Upper lobe of right lung (tissue), 1 donor: ENCODE measurements around the gene CNTNAP2. TPM values are rescaled to one million over a fixed set of nuclear protein-coding genes. Genes with fewer than 3 reads are reported as not detected.
A peak's percentile ranks its signal among the peaks of the same experiment; 100 is the strongest.

Experiments
- ATAC-seq: fragments of 200-7000 bp; cut with Tn5 transposase; one replicate; pipeline ENCODE4 v1.9.1; 2020; ENCODE audit warnings: mild to moderate bottlenecking, moderate library complexity
- DNase-seq: peaks from one replicate; pipeline ENCODE4 v3.0.0-alpha.2; 2020
- H3K27ac ChIP-seq: fragments of 200-600 bp; one replicate; pipeline ENCODE4 v1.8.0; 2022
- H3K27me3 ChIP-seq: fragments of 200-600 bp; one replicate; pipeline ENCODE4 v1.8.0; 2022; ENCODE audit warnings: mild to moderate bottlenecking
- H3K36me3 ChIP-seq: fragments of 200-600 bp; one replicate; pipeline ENCODE4 v1.8.0; 2022
- H3K4me1 ChIP-seq: fragments of 200-600 bp; one replicate; pipeline ENCODE4 v1.8.0; 2022
- H3K4me3 ChIP-seq: fragments of 200-600 bp; one replicate; pipeline ENCODE4 v1.8.0; 2022; ENCODE audit warnings: mild to moderate bottlenecking
- H3K9me3 ChIP-seq: fragments of 200-600 bp; one replicate; pipeline ENCODE4 v1.8.0; 2022
- CTCF ChIP-seq: fragments of 200-600 bp; IDR thresholded peaks from one replicate; pipeline ENCODE4 v1.8.0; 2022; ENCODE audit warnings: antibody characterized with exemption
- intact Hi-C: fragments of 100-400 bp; cut with DNase I; formaldehyde crosslinking; loops from one replicate; pipeline ENCODE4 v1.11.0; 2022
- total RNA-seq: library from RNA; stranded (reverse); fragmentation: NEBNext Ultra II Directional; extraction: Animal tissue kit (Norgen Biotek cat#: 25700); gene quantifications from one replicate; pipeline ENCODE4 v1.2.1, GENCODE V29; 2021
- donor health status: DM: no; HTN: yes; CAD: no; lungs with severe emphysema.

The CNTNAP2 gene
- total RNA-seq, 1 donor from 2014 or later = 0.41 TPM

- ATAC-seq (no peak), DNase-seq (no peak)
- H3K9me3 ChIP-seq = no peaks in the 10 kb centered on the region
- TF ChIP-seq CTCF = no peak
- H3K4me3 ChIP-seq = no peak overlapping the region
- no peaks in the 10 kb centered on the region for H3K4me1 ChIP-seq
- no peaks in the 10 kb centered on the region for H3K27me3 ChIP-seq
- no peaks in the 10 kb centered on the region for H3K36me3 ChIP-seq
- intact Hi-C loops = no loop called here
- no peak overlapping the region for H3K27ac ChIP-seq
These were observed 1991.8 kb downstream of the CNTNAP2 start for GRCh38 chr7:148108381-148108780.

GRCh38 chr7:148110097-148110868 is 1993.7 kb downstream of the CNTNAP2 start:
- H3K36me3 ChIP-seq = no peaks in the 10 kb centered on the region
- intact Hi-C loops = no loop called here
- no peak for DNase-seq
- H3K4me3 ChIP-seq = no peak overlapping the region
- H3K27me3 ChIP-seq = no peaks in the 10 kb centered on the region
- H3K9me3 ChIP-seq = no peaks in the 10 kb centered on the region
- TF ChIP-seq CTCF = peak; percentile 14
- no peak overlapping the region for H3K27ac ChIP-seq
- H3K4me1 ChIP-seq = no peaks in the 10 kb centered on the region
- peak; percentile 79 for ATAC-seq

GRCh38 chr7:148114804-148115203 is 1998.2 kb downstream of the CNTNAP2 start:
- no peak for TF ChIP-seq CTCF
- Histone ChIP-seq H3K4me3 (no peak overlapping the region), H3K4me1 (no peaks in the 10 kb centered on the region), H3K27ac (no peak overlapping the region), H3K36me3 (no peaks in the 10 kb centered on the region), H3K27me3 (no peaks in the 10 kb centered on the region), H3K9me3 (no peaks in the 10 kb centered on the region)
- ATAC-seq (no peak), DNase-seq (no peak)
- intact Hi-C loops = no loop called here

- Histone ChIP-seq H3K27ac (no peak overlapping the region), H3K36me3 (no peaks in the 10 kb centered on the region), H3K4me1 (no peaks in the 10 kb centered on the region), H3K27me3 (no peaks in the 10 kb centered on the region), H3K9me3 (no peaks in the 10 kb centered on the region), H3K4me3 (no peak overlapping the region)
- TF ChIP-seq CTCF = no peak
- ATAC-seq (no peak), DNase-seq (no peak)
- intact Hi-C loops = no loop called here
These were observed 1998.7 kb downstream of the CNTNAP2 start for GRCh38 chr7:148115308-148115707.

GRCh38 chr7:148116195-148116594 is 1999.6 kb downstream of the CNTNAP2 start:
- Histone ChIP-seq H3K4me1 (no peaks in the 10 kb centered on the region), H3K27me3 (no peaks in the 10 kb centered on the region), H3K9me3 (no peaks in the 10 kb centered on the region), H3K4me3 (no peak overlapping the region), H3K27ac (no peak overlapping the region), H3K36me3 (no peaks in the 10 kb centered on the region)
- DNase-seq (no peak), ATAC-seq (no peak)
- no peak for TF ChIP-seq CTCF
- intact Hi-C loops = no loop called here
